NCI-H1105 treated with DMSO at 0.1 percent for 48 hours (cell line): ENCODE measurements around the gene PIP5K1C.

Source experiments
- DNase-seq: peaks from one replicate; lab custom pipeline; 2025; lab: John Stamatoyannopoulos, UW

The PIP5K1C gene

DNA sequence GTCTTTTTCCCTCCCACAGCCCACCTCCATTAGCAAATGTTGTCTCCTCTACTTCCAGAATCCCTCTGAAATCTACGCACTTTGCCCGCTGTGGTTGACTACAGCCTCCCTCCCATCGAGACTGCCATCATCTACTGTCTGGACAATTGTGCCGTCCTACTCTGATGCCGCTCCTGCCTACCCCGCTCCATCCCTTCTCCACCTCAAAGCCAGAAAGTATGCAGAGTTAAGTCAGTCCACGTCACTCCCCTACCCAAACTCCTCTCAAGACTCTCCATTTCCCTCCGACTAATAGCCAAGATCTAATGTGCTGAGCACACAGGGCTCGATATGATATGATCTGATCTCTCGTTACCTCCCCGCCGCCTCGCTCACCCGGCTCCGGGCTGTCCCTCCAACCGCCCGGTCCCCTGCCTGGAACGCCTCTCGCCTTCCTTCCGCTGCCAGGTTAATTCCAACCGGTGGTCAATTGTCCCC, 74.2 kb downstream of the PIP5K1C start:
- no peak for DNase-seq

DNA sequence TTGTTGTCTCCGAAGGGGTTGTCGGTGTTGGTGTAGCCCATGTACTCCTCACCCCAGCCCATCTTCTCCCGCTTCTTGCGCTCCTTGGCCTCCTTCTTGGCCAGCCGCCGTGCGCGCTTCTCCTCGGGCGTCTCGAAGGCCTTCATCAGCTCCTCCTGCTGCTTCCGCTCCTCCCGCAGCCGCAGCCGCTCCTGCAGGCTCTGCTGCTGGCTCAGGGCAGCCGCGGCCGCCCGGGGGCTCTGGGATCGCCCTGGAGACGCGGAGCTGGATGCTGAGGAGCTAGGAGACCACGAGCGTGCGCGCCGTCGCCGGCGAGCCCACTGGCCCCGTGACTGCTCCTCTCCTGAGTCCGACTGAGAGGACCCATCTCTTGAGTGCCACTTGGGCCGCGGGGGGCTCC, 76.6 kb downstream of the PIP5K1C start:
- no peak for DNase-seq

DNA sequence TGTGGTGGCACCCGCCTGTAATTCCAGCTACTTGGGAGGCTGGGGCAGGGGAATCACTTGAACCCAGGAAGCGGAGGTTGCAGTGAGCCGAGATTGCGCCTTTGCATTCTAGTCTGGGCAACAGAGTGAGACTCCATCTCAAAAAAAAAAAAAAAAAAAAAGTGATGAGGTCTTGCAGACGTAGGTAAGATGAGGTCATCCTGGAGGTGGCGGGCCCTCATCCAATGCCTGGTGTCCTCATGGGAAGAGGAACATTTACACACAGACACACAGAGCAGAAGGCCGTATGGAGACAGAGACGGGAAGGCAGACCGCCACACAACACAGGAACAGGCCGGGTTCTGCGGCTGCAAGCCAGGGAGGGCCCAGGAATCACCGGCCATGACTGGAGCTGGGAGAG, 78.0 kb downstream of the PIP5K1C start:
- DNase-seq = no peak

DNA sequence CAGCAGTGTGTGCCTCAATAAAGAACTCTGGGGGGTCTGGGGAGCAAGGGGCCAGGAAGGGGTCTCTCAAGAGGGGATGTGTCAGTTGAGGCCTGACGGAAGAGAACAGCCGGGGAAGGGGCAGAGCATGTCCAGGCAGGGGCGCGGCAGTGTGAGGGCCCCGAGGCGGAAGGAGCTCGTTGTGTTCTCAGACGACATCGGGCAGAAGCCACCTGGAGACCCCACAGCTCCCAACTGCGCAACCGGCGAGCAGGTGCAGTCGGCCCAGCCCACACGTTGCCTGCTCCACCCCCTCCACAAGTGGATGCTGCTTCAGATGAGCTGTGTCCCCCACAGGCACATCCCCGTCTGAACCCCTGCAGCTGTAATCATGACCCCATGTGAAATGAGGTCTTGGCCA, 78.6 kb downstream of the PIP5K1C start:
- no peak for DNase-seq

DNA sequence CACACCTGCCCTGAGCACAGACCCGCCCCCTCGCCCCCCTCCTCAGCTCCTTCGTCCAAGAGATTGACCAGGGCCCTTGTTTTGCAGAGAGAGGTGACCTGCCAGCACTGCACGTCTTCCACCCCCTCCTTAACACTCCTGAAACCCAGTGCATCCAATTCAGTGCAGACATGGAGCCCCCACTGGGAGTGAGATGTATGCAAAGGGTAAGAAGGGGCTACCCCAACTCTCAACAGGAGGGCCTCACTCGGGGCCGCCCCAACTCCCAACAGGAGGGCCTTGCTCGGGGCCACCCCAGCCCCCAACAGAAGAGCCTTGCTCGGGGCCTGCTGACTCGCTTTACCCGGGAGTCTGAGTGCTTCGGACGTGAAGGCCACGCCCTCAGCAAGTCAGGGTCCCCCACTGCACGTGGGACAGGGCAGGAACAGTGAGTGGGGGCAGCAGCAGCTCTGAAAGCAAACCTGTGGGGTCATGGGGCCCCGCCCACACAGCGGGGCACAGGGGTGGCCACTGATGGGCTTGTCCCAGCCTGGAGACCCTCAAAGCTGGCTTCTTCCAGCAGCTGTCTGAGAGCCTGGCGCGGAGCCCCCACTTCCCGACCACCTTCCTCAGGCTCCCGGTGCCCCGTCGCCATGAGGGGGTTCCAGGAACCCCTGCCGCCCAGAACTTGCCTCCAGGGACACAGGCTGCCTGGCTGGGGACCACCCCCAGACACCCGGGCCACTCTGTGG, 79.3 kb downstream of the PIP5K1C start:
- no peak for DNase-seq

DNA sequence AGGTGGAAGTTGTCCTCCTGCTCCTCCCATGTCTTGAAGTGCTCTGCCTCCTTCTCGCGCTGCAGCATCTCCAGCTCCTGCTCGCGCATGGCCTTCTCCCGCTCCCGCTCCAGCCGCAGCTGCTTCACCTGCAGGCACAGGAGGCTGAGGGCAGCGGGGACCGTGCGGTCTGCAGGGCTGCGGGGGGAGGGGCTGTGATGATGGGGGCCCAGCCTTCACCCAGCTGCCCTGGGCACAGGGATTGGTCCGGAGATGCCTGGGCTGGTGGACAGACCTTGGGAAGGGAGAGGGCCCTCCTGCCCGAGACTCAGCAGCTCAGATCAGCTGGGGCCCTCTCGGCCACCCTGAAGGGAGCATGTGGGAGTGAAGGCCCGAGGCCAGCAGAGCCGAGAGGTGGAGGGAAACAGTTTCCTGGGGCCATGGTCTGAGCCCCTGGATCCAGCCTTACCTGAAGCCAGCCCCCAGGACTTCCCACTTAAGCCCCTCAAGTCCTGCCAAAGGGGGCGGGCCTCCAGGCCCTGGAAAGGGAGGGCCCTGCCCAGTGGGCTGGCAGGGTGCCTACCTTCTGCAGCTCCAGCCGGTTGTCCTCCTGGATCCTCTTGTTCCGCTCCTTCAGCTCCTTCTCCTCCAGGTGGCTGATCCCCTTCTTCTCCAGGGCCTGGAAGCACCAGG, 80.0 kb downstream of the PIP5K1C start:
- DNase-seq = no peak

DNA sequence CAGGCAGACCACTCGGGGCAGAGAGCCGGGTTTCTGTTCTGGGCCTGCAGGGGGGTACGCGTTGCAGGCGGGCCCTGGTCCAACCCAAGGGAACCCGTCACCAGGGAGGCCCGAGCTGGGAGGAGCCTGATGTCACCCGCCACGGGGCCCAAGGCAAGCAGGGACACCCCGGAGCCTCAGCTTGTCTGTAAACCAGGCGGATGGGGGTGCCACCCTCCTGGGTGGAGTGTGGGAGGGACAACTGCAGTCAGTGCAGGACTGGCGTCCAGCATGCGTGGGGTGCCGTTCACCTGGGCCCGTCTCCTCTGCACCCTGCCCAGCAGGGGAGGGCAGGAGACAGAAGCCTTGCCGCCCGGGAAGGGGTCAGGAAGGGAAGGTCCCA, 80.6 kb downstream of the PIP5K1C start:
- no peak for DNase-seq

DNA sequence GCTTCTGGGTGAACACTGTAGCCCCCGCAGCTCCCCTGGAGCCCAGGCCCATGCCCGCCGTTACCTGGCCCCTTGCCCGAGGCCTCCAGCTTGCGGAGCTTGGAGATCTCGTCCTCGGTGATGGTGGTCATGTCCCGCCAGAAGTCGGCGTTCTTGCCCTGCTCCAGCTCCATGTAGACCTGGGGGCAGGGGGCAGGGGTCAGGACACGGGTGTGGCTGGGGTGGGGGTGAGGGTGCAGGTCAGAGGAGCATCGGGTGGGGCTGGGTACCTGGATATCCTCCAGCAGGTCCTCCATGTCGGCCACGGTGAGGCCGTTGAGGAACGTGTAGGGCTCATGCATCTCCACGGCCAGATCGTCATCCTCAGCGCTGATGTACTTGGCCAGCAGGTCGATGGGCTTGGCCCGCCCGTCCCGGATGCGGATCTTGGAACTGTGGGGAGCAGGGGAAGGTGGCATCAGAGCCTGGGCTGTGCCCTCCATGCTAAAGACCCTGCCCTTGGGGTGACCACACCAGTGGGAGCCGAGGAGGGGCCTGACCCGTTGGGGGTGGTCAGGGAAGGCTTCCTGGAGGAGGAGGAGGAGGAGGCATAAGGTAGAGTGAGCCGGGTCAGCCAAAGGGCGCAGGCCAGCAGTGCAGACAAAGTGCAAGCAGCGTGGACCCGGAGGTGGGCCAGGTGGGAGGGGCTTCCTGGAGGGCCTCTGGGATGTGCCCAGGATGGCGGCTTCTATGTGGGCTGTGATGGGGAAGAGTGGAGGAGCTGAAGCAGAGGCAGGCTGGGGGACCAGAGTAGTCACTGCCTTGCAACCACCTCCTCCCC, 81.2 kb downstream of the PIP5K1C start:
- no peak for DNase-seq

DNA sequence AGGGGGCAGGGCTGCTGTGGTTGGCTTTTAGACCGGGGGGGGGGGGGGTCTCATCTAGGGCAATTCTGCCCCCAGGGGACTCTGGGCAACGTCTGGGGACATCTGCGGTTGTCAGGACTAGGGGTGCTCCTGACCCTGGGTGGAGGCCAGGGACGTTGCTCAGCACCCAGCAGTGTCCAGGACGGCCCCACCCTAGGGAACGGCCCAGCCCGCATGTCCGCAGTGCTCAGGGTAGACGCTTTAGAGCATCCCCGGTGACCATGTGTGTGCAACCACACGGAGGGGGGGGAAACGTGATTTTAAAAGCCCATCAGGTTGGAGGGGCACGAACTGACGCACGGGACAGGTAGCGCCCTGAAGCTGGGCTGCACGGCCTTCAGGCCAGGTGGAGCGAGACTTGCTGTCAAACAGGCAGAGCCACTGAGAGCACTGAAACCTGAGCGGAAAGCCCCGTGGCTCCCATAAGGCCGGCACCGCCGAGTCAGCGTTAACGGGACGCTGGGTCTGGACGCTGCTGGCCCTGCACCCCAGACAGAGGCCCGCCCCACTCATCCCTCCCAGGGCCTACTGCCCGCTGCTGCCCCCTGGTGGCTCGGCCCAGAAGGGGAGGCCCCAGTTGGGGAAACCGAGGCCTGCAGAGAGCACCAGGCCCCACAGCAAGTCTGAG, 82.0 kb downstream of the PIP5K1C start:
- no peak for DNase-seq

DNA sequence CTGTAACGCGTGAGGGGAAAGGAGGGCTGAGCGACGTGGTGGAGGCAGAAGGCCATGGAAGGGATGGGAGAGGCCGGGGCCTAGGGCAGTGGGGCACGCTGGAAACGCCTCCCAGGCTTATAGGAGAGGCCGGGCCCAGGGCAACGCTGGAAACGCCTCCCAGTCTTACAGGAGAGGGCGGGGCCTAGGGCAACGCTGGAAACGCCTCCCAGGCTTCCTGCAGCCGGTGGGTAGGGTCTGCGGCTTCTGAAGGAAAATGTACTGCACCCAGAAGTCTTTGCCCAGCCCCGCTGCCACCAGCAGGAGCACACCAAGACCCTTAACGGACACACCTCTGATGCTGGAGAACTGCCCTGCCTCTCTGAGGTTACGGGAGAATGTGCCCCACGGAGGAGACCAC, 82.8 kb downstream of the PIP5K1C start:
- no peak for DNase-seq

DNA sequence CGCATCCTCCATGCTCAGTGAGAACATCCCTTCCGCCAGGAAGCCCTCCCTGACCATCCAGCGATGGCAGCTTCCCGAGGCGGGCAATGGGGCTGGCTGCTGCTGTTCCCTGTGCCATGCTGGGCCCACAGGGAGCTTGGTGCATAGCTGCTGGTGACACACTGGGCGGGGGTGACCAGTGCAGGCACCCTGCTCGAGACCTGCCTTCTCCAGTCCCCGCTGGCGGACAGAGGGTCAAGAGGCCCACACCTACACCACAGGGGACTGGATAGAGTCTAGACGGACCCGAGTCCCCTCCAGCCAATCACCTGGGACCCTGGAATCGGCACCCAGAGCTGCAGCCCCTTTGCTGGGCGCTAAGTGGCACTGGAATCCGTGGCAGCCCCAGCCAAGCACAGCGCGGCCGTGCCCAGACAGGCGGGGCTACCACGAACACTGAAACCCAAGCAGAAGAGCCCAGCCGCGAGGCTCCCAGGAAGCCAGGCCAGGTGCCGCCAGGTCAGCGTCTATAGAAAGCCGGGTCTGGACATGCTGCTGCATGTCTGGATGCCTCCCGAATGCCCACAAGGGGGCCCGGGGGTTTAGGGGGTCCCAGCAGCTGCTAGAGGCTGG, 84.6 kb downstream of the PIP5K1C start:
- DNase-seq = no peak

DNA sequence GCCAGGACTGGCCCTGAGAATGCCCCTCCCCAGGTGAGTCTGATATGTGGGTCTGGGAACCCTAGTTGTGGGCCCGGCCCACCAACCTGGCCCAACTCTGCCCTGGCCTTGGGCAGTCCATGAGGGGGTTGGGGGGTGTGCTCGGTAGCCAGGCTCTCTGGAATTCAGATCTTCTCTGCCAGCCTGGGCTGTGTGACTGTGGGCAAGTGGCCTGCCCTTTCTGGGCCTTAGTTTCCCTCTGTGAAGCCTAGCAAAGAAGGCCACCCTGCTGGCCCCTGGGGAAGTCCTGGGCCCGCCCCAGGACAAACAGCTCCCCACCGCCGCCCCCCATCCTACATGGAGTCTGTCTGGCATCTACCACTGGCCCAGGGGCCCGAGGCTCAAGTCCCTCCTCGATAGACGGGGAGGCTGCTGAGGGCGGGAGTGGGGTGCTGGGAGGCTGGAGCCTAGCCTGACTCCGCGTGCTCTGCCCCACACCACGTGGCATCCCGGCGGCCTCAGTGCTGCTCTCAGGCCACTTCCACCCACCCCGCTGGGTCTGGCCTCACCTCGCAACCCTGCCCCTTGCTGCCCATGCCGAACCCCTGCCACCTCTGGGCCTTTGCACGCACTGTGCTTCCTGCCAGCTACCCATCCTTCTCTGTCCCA, 85.3 kb downstream of the PIP5K1C start:
- no peak for DNase-seq

DNA sequence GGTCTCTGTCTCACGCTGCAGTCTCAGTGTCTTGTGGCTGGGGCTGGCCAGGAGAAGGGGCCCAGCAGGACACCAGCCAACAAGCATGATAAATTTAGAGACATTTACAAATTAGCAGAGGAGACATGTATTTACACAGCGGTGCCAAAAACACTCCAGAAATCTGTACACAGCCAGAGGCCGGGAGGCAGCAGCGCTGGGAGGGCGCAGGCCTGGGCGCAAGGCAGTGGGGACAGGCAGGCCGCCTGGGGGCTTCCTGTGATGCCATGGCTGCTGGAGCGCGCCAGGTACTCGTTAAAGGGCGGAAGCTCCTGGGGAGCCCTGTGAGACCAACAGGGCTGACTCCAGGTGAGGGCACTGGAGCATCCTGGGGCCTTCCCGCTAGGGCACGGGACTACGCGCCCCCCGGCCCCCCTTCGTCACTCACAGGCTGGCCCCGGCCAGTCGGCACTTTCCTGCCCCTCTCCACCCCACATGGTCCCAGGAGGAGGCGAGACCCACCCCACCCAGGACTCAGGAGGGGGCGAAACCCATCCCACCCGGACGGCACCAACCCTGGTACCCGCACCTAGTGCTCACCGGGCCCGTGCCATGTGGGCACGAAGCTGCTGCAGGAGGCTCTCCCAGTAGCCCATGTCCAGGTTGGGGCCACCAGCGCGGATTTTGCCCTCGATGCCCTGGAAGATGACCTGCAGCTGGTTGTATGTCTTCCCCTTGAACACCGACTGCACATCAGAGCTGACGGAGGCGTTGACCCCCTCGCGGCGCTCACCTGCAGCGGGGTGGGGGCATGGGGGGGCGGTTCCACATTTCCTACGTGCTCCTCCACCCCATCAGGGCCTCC, 86.2 kb downstream of the PIP5K1C start:
- no peak for DNase-seq

DNA sequence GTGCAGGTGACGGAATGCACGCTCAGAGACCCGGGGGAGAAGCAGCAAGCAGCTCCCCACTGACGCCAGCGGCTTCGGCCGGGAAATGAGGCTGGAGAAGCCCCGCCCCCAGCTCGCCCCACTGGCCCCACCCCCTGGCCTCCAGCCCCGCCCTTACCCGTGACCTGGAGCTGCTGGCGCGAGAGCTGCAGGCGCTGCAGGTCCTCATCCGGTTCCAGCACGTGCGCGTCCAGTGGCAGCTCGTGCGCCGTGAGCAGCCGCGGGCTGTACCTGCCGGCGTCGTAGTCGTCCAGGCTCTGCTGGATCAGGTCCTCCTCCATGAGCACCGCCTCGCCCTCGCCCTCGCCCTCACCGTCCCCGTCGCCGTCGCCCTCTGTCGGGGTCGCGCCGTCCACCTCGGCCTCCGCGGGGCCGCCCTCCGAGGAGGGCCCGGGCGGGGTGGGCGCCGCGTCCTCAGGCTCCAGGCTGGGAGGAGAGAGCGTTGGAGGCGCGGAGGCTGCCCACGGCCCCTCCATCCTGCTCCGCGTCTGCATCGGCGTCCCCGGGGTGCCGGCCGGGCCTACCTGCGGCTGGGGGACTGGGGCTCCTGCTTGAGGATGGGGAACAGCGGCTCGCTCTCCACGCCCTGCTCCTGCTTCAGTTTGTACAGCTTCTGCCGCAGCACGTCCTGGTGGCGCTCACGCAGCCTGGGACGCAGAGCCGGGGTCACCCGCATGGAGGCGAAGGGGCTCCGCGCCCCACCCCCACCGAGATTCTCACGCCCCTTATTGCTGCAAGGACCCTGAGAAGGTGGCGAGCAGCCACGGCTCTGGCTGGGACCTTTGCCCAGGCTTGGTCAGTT, 87.1 kb downstream of the PIP5K1C start:
- DNase-seq = no peak

DNA sequence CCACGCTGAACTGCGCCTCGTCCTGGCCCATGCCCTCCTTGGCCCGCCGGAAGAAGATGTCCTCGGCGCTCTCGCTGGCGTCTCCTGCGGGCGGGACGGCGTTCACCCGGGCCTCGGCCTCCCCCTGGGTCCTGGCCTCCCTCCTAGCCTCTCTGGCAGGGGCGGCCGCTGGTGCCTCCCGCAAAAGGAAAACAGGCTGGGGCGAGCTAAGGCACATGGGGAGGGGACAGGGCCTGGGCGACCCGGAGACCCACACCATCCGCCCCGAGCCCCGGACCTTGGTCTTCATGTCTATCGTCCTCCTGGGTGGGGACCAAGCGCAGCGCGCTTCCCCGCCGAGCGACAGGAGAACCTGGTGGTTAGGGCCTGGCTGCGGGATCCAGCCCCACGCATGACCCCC, 87.9 kb downstream of the PIP5K1C start:
- no peak for DNase-seq

DNA sequence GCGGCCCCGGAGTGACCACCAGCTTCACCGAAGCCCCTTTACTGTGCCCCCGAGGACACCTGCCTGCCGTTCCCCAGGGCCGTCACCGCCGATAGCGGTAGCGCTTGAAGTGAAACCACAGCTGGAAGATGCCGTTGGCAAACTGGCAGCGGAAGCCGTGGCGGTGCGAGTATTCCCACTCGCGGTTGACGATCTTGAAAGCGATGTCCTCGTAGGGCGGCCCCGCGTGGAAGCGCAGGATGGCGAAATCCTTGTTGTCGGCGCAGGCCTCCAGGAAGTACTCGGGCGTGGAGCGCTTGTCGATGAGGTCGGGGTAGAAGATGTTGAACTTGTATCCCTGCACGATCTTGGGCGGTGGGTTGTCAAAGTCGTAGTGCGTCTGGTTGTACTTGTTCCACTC, 88.4 kb downstream of the PIP5K1C start:
- no peak for DNase-seq

DNA sequence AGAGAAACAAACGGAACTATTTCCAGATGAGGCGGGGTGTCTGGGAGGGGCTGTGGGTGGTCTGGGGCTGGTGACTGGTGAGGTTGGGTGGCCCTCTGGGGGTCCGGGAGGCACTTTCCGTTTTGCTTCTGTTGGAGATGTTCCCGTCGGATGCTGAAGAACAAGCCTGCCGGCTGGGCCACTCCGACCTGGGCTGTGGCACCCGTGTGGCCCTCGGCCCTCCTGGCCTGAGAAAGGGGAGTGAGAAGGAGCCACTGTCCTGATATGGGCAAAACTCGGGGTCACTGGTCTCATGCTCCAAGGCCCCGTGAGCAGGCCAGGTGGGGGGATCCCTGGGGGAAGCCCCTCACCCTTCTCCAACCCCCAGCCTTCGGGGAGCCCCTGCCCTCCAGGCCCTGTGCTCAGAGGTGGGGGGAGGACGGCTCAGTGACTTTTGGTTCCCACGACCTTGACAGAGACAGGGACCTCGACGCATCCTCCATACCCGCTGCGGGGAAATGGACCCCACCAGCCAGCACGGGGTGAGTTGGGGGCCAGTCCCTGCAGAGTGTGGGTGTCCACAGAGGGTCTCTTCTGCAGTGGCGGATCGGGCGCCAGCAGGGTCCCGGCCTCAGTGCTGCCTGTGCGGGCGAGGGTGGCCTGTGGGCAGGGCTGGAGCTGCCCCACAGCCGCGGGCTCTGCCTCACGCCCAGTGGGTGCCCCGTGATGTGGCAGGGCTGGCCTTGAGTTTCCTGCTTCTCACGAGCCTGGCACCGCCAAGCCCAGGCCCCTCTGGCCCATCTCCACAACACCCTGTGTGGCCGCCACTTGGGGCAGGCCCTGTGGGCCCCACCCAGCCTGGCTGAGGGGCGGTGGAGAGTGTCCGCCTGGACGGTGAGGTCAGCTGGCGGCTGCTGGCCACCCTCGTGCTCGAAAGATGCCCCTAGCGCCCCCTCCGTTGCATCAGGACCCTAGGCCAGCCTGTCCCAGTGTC, 89.2 kb downstream of the PIP5K1C start:
- DNase-seq = no peak
